CD14-positive monocyte (primary cell): ENCODE results near the gene NT5C1B. TPM values are rescaled to one million over a fixed set of nuclear protein-coding genes. Genes with fewer than 3 reads are reported as not detected.

Experiments used
- DNase-seq, 3 donors: peaks; one replicate each; pipeline ENCODE4 v3.0.0-alpha.2; 2011 to 2022
- H2AFZ ChIP-seq: 2 replicates; pipeline ENCODE4 v1.6.0; 2012; ENCODE audit warnings: mild to moderate bottlenecking, low read depth, low read length, inconsistent platforms; ENCODE audit not compliant: insufficient read depth, poor library complexity, severe bottlenecking
- H3K27ac ChIP-seq, 2 donors: 1 replicate in 1 of 2; 2 replicates in 1 of 2; pipeline ENCODE4 v1.5.1; 2012 to 2013; ENCODE audit warnings: low read length in 2 of 2, control low read depth in 1 of 2, inconsistent platforms in 1 of 2, low read depth in 1 of 2, mild to moderate bottlenecking in 1 of 2
- H3K27me3 ChIP-seq, 2 donors: one replicate each; pipeline versions ENCODE4 v1.6.0 to v1.6.1; 2011 to 2013; ENCODE audit warnings: low read length in 2 of 2; ENCODE audit not compliant: control insufficient read depth in 2 of 2, insufficient read depth in 2 of 2
- H3K36me3 ChIP-seq, 2 donors: replicated peaks in 1 of 2; 1 replicate in 1 of 2; 2 replicates in 1 of 2; pipeline versions ENCODE4 v1.5.1 to v1.6.1; 2012 to 2013; ENCODE audit warnings: low read length in 2 of 2, control low read depth in 1 of 2, inconsistent platforms in 1 of 2, mild to moderate bottlenecking in 1 of 2; ENCODE audit not compliant: insufficient read depth in 2 of 2, control insufficient read depth in 1 of 2
- H3K4me1 ChIP-seq, 2 donors: 1 replicate in 1 of 2; 2 replicates in 1 of 2; pipeline versions ENCODE4 v1.5.1 to v1.6.1; 2012 to 2013; ENCODE audit warnings: low read length in 2 of 2, control low read depth in 1 of 2, inconsistent platforms in 1 of 2, mild to moderate bottlenecking in 1 of 2, moderate library complexity in 1 of 2; ENCODE audit not compliant: insufficient read depth in 2 of 2, control insufficient read depth in 1 of 2
- H3K4me2 ChIP-seq: replicated peaks from 2 replicates; pipeline ENCODE3; 2012; ENCODE audit warnings: low read length, moderate library complexity, mild to moderate bottlenecking; ENCODE audit not compliant: poor library complexity, severe bottlenecking; ENCODE audit errors: extremely low read depth
- H3K4me3 ChIP-seq, 3 experiments: fragments of 200-600 bp in 1 of 3; sonication (generic) in 1 of 3; replicated peaks in 1 of 3; 1 replicate in 2 of 3; 2 replicates in 1 of 3; pipeline ENCODE4 v1.5.1; 2011 to 2013; ENCODE audit warnings: low read length in 3 of 3, mild to moderate bottlenecking in 3 of 3, control low read depth in 2 of 3, low read depth in 2 of 3, inconsistent platforms in 1 of 3, moderate library complexity in 1 of 3
- H3K79me2 ChIP-seq: 2 replicates; pipeline ENCODE4 v1.6.0; 2012; ENCODE audit warnings: mild to moderate bottlenecking, control low read depth, inconsistent platforms, low read length, moderate library complexity; ENCODE audit not compliant: insufficient read depth
- H3K9ac ChIP-seq: 2 replicates; pipeline ENCODE4 v1.6.0; 2017; ENCODE audit warnings: low read length, mild to moderate bottlenecking; ENCODE audit not compliant: insufficient read depth, poor library complexity, severe bottlenecking
- H3K9me3 ChIP-seq, 2 donors: replicated peaks in 1 of 2; 1 replicate in 1 of 2; 2 replicates in 1 of 2; pipeline versions ENCODE4 v1.5.1 to v1.6.1; 2012 to 2013; ENCODE audit warnings: low read length in 2 of 2, control low read depth in 1 of 2; ENCODE audit not compliant: control insufficient read depth in 1 of 2, insufficient read depth in 1 of 2
- H4K20me1 ChIP-seq: 2 replicates; pipeline ENCODE4 v1.6.0; 2012; ENCODE audit warnings: mild to moderate bottlenecking, low read length, control low read depth, moderate library complexity; ENCODE audit not compliant: insufficient read depth
- H3K27ac Mint-ChIP-seq, 7 donors: one replicate each; pipeline ENCODE4 v1.8.0; 2020; ENCODE audit warnings: mild to moderate bottlenecking in 7 of 7, mixed read lengths in 7 of 7, moderate library complexity in 6 of 7, inconsistent platforms in 2 of 7
- H3K27me3 Mint-ChIP-seq, 3 donors: one replicate each; pipeline ENCODE4 v1.8.0; 2021 to 2022; ENCODE audit warnings: low read depth in 3 of 3, mild to moderate bottlenecking in 3 of 3, mixed read lengths in 3 of 3, moderate library complexity in 3 of 3, inconsistent platforms in 1 of 3
- H3K36me3 Mint-ChIP-seq, 2 donors: one replicate each; pipeline ENCODE4 v1.8.0; 2020; ENCODE audit warnings: mixed read lengths in 2 of 2, inconsistent platforms in 1 of 2, mild to moderate bottlenecking in 1 of 2
- H3K4me1 Mint-ChIP-seq: one replicate; pipeline ENCODE4 v1.8.0; 2020; ENCODE audit warnings: mild to moderate bottlenecking, mixed read lengths
- H3K4me3 Mint-ChIP-seq, 2 donors: one replicate each; pipeline ENCODE4 v1.8.0; 2020; ENCODE audit warnings: mild to moderate bottlenecking in 2 of 2, mixed read lengths in 2 of 2, moderate library complexity in 1 of 2
- H3K9me3 Mint-ChIP-seq, 7 donors: one replicate each; pipeline ENCODE4 v1.8.0; 2020 to 2022; ENCODE audit warnings: mixed read lengths in 7 of 7, mild to moderate bottlenecking in 6 of 7, moderate library complexity in 6 of 7, inconsistent platforms in 2 of 7
- CTCF ChIP-seq: fragments of 200-600 bp; IDR thresholded peaks from one replicate; pipeline ENCODE4 v1.8.0; 2022; ENCODE audit warnings: antibody characterized with exemption, mild to moderate bottlenecking
- WGBS: methylation state at CpG from one replicate; pipeline ENCODE4 v1.1.5; 2013; ENCODE audit warnings: missing lambda C conversion rate; ENCODE audit not compliant: insufficient coverage; 5-methylcytosine and 5-hydroxymethylcytosine counted together
- intact Hi-C, 2 donors: fragments of 100-400 bp; cut with micrococcal nuclease; formaldehyde crosslinking; loops; one replicate each; pipeline versions ENCODE4 v1.15.0 to v1.15.1; 2023
- polyA plus RNA-seq, 3 donors: library from polyadenylated mRNA; depleted of rRNA in 1 of 3; unstranded in 2 of 3; stranded (reverse) in 1 of 3; fragments of 300-500 nt in 2 of 3; fragments of >200 nt in 1 of 3; fragmentation: Illumina TruSeq in 2 of 3; gene quantifications; 1 replicate in 2 of 3; 2 replicates in 1 of 3; pipeline ENCODE4 v1.2.3, GENCODE V29; 2012 to 2021

The NT5C1B gene
- polyA plus RNA-seq, 3 donors, result not detected

GRCh38 chr2:18545384-18545783 is 44.0 kb downstream of the NT5C1B start:
- no peak overlapping the region for H3K9ac ChIP-seq
- H4K20me1 ChIP-seq, result no peaks in the 10 kb centered on the region
- H3K27me3 ChIP-seq, result no peaks in the 10 kb centered on the region
- H3K9me3 ChIP-seq, result no peaks in the 10 kb centered on the region
- no peak overlapping the region for H3K4me2 ChIP-seq
- no peak overlapping the region for H2AFZ ChIP-seq
- no peak overlapping the region for H3K4me3 ChIP-seq
- no peak for DNase-seq
- no peak overlapping the region for H3K27ac ChIP-seq
- H3K27me3 Mint-ChIP-seq, result peaks cover 0 to 2% (median 0%) of the 10 kb centered on the region in 3 donors
- H3K27ac Mint-ChIP-seq, result no peak overlapping the region
- H3K36me3 Mint-ChIP-seq, result no peaks in the 10 kb centered on the region
- H3K36me3 ChIP-seq, result no peaks in the 10 kb centered on the region
- WGBS, result 88% methylated on average over 1 of the region's 4 CpGs
- H3K79me2 ChIP-seq, result no peaks in the 10 kb centered on the region
- H3K4me1 Mint-ChIP-seq, result no peaks in the 10 kb centered on the region
- no peak for TF ChIP-seq CTCF
- peaks cover 0 to 2% (median 0%) of the 10 kb centered on the region in 7 donors for H3K9me3 Mint-ChIP-seq
- no peaks in the 10 kb centered on the region for H3K4me1 ChIP-seq
- H3K4me3 Mint-ChIP-seq, result no peak overlapping the region
- intact Hi-C loops, result no loop called here

GRCh38 chr2:18544171-18544570 is 45.2 kb downstream of the NT5C1B start:
- no peaks in the 10 kb centered on the region for H3K4me1 Mint-ChIP-seq
- Histone ChIP-seq H3K79me2 (no peaks in the 10 kb centered on the region), H3K4me2 (no peak overlapping the region), H4K20me1 (no peaks in the 10 kb centered on the region), H3K9me3 (no peaks in the 10 kb centered on the region), H3K27ac (no peak overlapping the region), H3K9ac (no peak overlapping the region), H3K4me1 (no peaks in the 10 kb centered on the region), H3K4me3 (no peak overlapping the region), H2AFZ (no peak overlapping the region), H3K27me3 (no peaks in the 10 kb centered on the region), H3K36me3 (no peaks in the 10 kb centered on the region)
- no peak for DNase-seq
- no peak for TF ChIP-seq CTCF
- no peaks in the 10 kb centered on the region for H3K36me3 Mint-ChIP-seq
- peaks cover 0 to 2% (median 0%) of the 10 kb centered on the region in 7 donors for H3K9me3 Mint-ChIP-seq
- 100% methylated on average over 1 of the region's 3 CpGs for WGBS
- H3K4me3 Mint-ChIP-seq, result no peak overlapping the region
- intact Hi-C loops, result no loop called here
- no peak overlapping the region for H3K27ac Mint-ChIP-seq
- peaks cover 0 to 2% (median 0%) of the 10 kb centered on the region in 3 donors for H3K27me3 Mint-ChIP-seq
